ENCODE measurements around the gene RNASE1.
"Not testable (repeated sequence)": the region's sequence is repeated elsewhere in the genome, so short reads cannot be mapped to it uniquely, and the experiment has no call there.

The RNASE1 gene

GRCh38 chr14:20774258-20774824 is 28.3 kb downstream of the RNASE1 start:
- no peak for DNase-seq (ENCODE audit: low read depth, low spot score)

- DNase-seq (ENCODE audit: low read depth, low spot score): no peak
These were observed 30.0 kb downstream of the RNASE1 start for GRCh38 chr14:20772650-20773049.

- DNase-seq (ENCODE audit: low read depth, low spot score): no peak
These were observed 33.2 kb downstream of the RNASE1 start for GRCh38 chr14:20769421-20769820.

GRCh38 chr14:20768593-20768892 is 34.1 kb downstream of the RNASE1 start:
- no peak for DNase-seq (ENCODE audit: low read depth, low spot score)

GRCh38 chr14:20760950-20761349 is 41.7 kb downstream of the RNASE1 start:
- DNase-seq (ENCODE audit: low read depth, low spot score): no peak

GRCh38 chr14:20759465-20759864 is 43.2 kb downstream of the RNASE1 start:
- DNase-seq (ENCODE audit: low read depth, low spot score): not testable (repeated sequence)

- no peak for DNase-seq (ENCODE audit: low read depth, low spot score)
These were observed 44.7 kb downstream of the RNASE1 start for GRCh38 chr14:20757965-20758364.

- no peak for DNase-seq (ENCODE audit: low read depth, low spot score)
These were observed 47.6 kb downstream of the RNASE1 start for GRCh38 chr14:20755037-20755436.

- no peak for DNase-seq (ENCODE audit: low read depth, low spot score)
These were observed 48.3 kb downstream of the RNASE1 start for GRCh38 chr14:20754308-20754707.

- DNase-seq (ENCODE audit: low read depth, low spot score): no peak
These were observed 50.6 kb downstream of the RNASE1 start for GRCh38 chr14:20751963-20752562.

Measured in iPS DF 19.7 (cell line).